SK-N-SH (cell line): ENCODE results near the gene EFCAB11.
"Not testable (repeated sequence)": the region's sequence is repeated elsewhere in the genome, so short reads cannot be mapped to it uniquely, and the experiment has no call there.

ENCODE experiments used
- CTCF ChIP-seq: fragments of 200-600 bp; sonication (generic); IDR thresholded peaks from 2 replicates; pipeline ENCODE4 v1.6.1; 2017; ENCODE audit warnings: antibody characterized with exemption, mild to moderate bottlenecking, moderate library complexity
- EP300 ChIP-seq, 2 experiments: IDR thresholded peaks; 2 replicates each; pipeline versions ENCODE4 v1.4.0 to v1.6.1; 2012; ENCODE audit warnings: borderline replicate concordance in 1 of 2, low read depth in 1 of 2, low read length in 1 of 2
- EZH2phosphoT487 ChIP-seq: fragments of 200-600 bp; sonication (generic); IDR thresholded peaks from 2 replicates; pipeline ENCODE4 v1.6.1; 2017; ENCODE audit warnings: low read depth, mixed run types, mild to moderate bottlenecking, antibody characterized with exemption, moderate library complexity, borderline replicate concordance
- GABPA ChIP-seq: IDR thresholded peaks from 2 replicates; pipeline ENCODE4 v1.4.0; 2012; ENCODE audit warnings: low read depth, mild to moderate bottlenecking
- JUND ChIP-seq: IDR thresholded peaks from 2 replicates; pipeline ENCODE4 v1.4.0; 2012
- NRF1 ChIP-seq: IDR thresholded peaks from 2 replicates; pipeline ENCODE4 v1.6.1; 2012; ENCODE audit warnings: low read depth, mild to moderate bottlenecking, low read length
- POLR2AphosphoS5 ChIP-seq: IDR thresholded peaks from 2 replicates; pipeline ENCODE4 v1.6.1; 2012; ENCODE audit warnings: low read depth, low read length
- RAD21 ChIP-seq: IDR thresholded peaks from 2 replicates; pipeline ENCODE4 v1.6.1; 2012; ENCODE audit warnings: mild to moderate bottlenecking, low read length
- RCOR1 ChIP-seq: fragments of 150-350 bp; IDR thresholded peaks from 2 replicates; pipeline ENCODE4 v1.6.1; 2017; ENCODE audit warnings: antibody characterized with exemption, low read length
- REST ChIP-seq: IDR thresholded peaks from 2 replicates; pipeline ENCODE4 v1.6.1; 2012; ENCODE audit warnings: mild to moderate bottlenecking, low read depth, low read length, moderate library complexity
- RFX5 ChIP-seq: IDR thresholded peaks from 2 replicates; pipeline ENCODE4 v1.6.1; 2012; ENCODE audit warnings: mild to moderate bottlenecking, improper control_type of control experiment, low read length
- USF2 ChIP-seq: fragments of 150-350 bp; IDR thresholded peaks from 2 replicates; pipeline ENCODE4 v1.6.1; 2017; ENCODE audit warnings: antibody characterized with exemption, low read length, low read depth, borderline replicate concordance

- TF ChIP-seq CTCF; USF2; NRF1; POLR2AphosphoS5; REST; EP300 (IDR thresholded peaks at IDR 0.05; ENCODE audit: borderline replicate concordance in 1 of 2, low read depth in 1 of 2, low read length in 1 of 2); JUND; RCOR1; RFX5; EZH2phosphoT487; GABPA; RAD21: not testable (repeated sequence)
These were observed 61.1 kb downstream of the EFCAB11 start for GRCh38 chr14:89893388-89893787.
